ENCODE measurements around the gene EPHB6.

DNA sequence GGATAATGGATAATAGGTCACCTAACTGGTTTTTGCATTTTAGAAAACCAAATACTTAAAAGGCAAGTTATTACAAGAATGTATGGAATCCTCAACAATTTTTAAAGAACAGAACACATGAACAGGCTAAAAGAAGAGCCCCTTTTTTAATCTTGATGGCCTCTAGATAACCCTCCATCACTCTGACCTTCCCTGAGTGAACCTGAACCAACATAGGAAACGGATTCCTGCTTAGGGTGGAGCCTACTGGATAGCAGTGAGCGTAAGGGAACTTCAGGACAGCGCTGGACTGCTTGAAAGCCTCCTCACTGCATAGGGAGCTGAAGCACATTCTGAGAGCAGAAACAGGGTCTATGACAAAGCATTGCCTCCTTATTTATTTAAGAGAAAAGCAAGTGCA is 58.2 kb downstream of the EPHB6 start:
- TF ChIP-seq, protein P1, sequence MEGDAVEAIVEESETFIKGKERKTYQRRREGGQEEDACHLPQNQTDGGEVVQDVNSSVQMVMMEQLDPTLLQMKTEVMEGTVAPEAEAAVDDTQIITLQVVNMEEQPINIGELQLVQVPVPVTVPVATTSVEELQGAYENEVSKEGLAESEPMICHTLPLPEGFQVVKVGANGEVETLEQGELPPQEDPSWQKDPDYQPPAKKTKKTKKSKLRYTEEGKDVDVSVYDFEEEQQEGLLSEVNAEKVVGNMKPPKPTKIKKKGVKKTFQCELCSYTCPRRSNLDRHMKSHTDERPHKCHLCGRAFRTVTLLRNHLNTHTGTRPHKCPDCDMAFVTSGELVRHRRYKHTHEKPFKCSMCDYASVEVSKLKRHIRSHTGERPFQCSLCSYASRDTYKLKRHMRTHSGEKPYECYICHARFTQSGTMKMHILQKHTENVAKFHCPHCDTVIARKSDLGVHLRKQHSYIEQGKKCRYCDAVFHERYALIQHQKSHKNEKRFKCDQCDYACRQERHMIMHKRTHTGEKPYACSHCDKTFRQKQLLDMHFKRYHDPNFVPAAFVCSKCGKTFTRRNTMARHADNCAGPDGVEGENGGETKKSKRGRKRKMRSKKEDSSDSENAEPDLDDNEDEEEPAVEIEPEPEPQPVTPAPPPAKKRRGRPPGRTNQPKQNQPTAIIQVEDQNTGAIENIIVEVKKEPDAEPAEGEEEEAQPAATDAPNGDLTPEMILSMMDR (IDR thresholded peaks at IDR 0.05; ENCODE audit: low read depth, low read length): no peak
- TF ChIP-seq POLR2A (IDR thresholded peaks at IDR 0.05; ENCODE audit: extremely low read depth, insufficient read length): no peak

Measured in NB4 (cell line).